ENCODE data around the gene ADGRV1.

- no peak for TF ChIP-seq POLR2A (IDR thresholded peaks at IDR 0.05)
- TF ChIP-seq, protein P1, sequence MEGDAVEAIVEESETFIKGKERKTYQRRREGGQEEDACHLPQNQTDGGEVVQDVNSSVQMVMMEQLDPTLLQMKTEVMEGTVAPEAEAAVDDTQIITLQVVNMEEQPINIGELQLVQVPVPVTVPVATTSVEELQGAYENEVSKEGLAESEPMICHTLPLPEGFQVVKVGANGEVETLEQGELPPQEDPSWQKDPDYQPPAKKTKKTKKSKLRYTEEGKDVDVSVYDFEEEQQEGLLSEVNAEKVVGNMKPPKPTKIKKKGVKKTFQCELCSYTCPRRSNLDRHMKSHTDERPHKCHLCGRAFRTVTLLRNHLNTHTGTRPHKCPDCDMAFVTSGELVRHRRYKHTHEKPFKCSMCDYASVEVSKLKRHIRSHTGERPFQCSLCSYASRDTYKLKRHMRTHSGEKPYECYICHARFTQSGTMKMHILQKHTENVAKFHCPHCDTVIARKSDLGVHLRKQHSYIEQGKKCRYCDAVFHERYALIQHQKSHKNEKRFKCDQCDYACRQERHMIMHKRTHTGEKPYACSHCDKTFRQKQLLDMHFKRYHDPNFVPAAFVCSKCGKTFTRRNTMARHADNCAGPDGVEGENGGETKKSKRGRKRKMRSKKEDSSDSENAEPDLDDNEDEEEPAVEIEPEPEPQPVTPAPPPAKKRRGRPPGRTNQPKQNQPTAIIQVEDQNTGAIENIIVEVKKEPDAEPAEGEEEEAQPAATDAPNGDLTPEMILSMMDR (IDR thresholded peaks at IDR 0.05): no peak
These were observed 460.2 kb downstream of the ADGRV1 start for GRCh38 chr5:91018712-91019371.

All from Peyer's patch (tissue), 4 donors.